ENCODE measurements around the gene NR1D2.

- no peak for TF ChIP-seq CTCF (IDR thresholded peaks at IDR 0.05; ENCODE audit: low read depth, low read length, poor library complexity, severe bottlenecking)
- no peak for TF ChIP-seq EZH2phosphoT487 (IDR thresholded peaks at IDR 0.05; ENCODE audit: borderline replicate concordance, low read length)
Observed at GRCh38 chr3:23945913-23946687, 1.0 kb downstream of the NR1D2 start.

All from DOHH2 (cell line).